Cardiac septum (tissue), 1 donor: Measurements from ENCODE around the gene MTO1. TPM values are rescaled to one million over a fixed set of nuclear protein-coding genes. Genes with fewer than 3 reads are reported as not detected.
A peak's percentile ranks its signal among the peaks of the same experiment; 100 is the strongest.
"Not testable (repeated sequence)": the region's sequence is repeated elsewhere in the genome, so short reads cannot be mapped to it uniquely, and the experiment has no call there.

Source experiments
- DNase-seq: peaks from one replicate; pipeline ENCODE4 v3.0.0-alpha.2; 2020; ENCODE audit warnings: low spot score
- intact Hi-C: fragments of 100-400 bp; cut with DNase I; formaldehyde crosslinking; loops from one replicate; pipeline ENCODE4 v1.14.0; 2022
- total RNA-seq: library from RNA; stranded (reverse); fragmentation: NEBNext Ultra II Directional; extraction: Animal tissue kit (Norgen Biotek cat#: 25700); gene quantifications from one replicate; pipeline ENCODE4 v1.2.1, GENCODE V29; 2021
- donor health status: DM: no; HTN: no; CAD: no.

The MTO1 gene
- total RNA-seq, 1 donor from 2014 or later = 20.7 TPM

DNA sequence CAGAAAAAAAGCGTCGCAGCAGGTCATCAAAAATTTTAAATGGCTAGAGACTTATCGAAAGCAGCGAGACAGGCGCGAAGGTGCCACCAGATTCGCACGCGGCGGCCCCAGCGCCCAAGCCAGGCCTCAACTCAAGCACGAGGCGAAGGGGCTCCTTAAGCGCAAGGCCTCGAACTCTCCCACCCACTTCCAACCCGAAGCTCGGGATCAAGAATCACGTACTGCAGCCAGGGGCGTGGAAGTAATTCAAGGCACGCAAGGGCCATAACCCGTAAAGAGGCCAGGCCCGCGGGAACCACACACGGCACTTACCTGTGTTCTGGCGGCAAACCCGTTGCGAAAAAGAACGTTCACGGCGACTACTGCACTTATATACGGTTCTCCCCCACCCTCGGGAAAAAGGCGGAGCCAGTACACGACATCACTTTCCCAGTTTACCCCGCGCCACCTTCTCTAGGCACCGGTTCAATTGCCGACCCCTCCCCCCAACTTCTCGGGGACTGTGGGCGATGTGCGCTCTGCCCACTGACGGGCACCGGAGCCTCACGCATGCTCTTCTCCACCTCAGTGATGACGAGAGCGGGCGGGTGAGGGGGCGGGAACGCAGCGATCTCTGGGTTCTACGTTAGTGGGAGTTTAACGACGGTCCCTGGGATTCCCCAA lies 59.3 kb downstream of the MTO1 start, which contains the start of gene EEF1A1:
TSS of gene EEF1A1 (minus strand) at position 345 of the 663 bp plus-strand sequence. CDS start 1,006 bp downstream, outside the sequence.
- peak; percentile 99 for DNase-seq
- intact Hi-C loops = loop anchor here (1.0 to 5.0 kb wide), 4 partner anchors 46 to 132 kb away; partner anchors contain the start of genes MTO1 and SLC17A5

GRCh38 chr6:73521351-73521985 lies 59.9 kb downstream of the MTO1 start:
- intact Hi-C loops = loop anchor here (1.0 to 5.0 kb wide), 4 partner anchors 46 to 131 kb away; partner anchors contain the start of genes MTO1 and SLC17A5
- DNase-seq = peak; percentile 89

DNA sequence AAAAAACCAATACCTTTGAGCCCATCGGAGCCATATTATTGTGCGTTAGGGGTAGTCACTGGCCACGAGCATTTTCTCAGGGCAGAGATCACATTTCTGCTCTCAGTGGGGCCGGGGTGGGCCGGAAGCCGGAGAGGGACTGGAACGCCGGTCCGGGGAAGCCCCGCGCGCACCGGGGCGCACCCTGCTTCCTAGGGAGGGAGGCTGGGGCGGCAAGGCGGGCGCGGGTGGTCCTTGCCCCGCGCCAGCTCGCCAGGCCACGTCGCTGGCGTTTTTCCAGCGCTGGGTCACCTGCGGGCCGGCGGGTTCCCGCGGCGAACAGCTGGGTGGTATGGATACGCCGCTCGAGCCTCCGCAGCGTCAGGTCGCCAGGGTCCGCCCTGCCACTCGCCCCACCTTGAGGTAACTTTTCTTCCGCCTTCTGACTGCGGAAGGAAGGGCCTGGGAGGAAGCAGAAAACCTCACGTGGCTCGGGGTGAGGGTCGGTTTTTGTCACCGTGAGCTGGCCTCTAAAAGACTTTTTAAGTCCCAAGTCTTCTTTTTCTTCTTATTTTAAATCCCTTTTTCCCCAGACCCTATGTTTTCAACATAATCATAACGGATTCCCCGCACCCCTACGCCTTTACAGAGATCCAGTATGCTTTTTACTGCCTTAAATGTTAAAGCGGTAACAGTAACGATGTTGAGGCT lies 62.0 kb downstream of the MTO1 start:
- intact Hi-C loops = loop anchor here (5.0 kb wide), 2 partner anchors 44 to 61 kb away; partner anchors contain the start of gene MTO1

DNA sequence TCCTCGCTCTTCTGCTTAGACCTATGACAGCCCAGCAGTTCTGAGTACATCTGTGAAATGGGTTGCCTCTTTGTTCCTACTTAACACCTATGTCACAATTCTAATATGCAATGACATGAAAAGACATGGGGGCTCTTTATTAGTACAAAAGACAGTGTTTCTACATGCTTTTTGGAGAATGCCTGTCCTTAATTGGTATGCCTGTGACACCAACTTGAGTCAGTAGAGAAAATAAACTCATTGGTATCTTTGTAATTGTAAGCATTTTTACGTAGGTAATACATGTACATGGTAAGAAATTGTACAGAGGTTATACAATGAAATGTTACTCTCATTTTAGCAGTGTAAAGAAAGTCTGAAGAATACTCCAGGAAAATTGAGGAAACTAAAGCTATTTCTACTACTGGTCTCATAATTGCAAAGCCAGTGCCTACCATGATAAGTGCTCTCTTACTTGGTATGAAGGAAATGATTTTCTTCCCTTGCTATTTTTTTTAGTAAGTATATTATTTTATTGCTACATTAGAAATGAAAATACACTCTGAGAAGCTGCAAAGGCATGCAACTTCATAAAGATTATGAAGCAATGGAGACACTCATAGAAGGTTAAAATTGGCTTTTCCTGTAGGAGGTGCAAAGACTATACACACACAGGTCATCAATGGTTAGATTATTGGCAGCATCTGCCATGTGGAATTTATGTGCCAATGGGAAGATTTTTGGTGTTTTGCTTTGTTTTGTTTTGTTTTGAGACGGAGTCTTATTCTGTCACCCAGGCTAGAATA lies 64.2 kb downstream of the MTO1 start:
- DNase-seq = no peak
- intact Hi-C loops = no loop called here

More for the DNA sequence above, 62.0 kb downstream of the MTO1 start:
- DNase-seq = peak; percentile 79

DNA sequence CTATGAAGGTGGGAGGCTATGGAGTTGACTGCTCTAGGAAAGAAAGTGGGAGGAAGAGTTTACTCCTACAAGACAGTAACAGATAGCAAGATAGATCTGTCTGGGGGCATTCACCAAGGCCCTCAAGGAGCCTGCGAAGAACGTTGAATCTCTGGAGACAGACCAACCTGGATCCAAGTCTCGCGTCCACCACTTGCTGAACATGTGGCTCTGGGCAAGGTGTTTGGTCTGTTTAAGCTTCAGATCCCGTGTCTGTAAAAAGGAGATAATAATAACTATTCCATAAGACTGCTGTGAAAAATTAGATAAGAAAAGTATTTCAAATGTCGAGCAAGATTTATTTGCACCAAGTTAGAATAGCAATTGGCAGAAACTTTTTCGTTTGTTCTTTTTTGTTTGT lies 67.4 kb downstream of the MTO1 start:
- no peak for DNase-seq
- intact Hi-C loops = no loop called here

DNA sequence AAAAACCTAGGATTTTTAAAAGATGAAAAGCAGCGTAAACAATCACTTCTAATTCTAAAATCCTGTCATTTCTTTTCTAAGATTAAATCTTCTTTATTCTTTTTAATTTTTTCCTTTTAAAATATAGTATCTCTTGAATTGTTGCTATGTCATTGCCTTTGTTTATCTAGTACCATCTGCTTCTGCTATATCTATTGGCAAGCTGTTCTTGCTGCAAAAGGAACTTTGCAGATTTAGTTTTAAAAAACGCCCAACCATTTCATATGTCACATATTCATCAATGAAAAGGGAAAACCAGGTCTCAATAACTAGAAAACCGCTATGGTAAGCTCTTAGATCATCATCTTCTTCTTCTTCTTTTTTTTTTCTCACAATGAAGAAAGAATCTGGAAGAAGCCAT lies 70.8 kb downstream of the MTO1 start:
- DNase-seq = no peak
- intact Hi-C loops = no loop called here

DNA sequence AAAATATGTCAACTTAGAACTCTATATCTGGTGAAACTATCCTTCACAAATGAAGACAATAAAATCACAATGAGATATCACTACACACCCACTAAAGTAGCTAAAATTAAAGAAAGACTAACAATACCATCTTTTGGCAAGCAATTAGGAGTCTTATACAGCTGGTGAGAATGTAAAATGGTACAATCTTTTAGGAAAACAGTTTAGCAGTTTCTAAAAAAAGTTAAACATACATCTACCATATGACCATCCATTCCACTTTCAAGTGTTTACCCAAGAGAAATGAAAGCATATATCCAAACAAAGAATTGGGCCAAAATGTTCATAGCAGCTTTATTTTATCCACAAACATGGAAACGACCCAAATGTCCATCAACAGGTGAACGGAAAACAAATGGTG lies 73.1 kb downstream of the MTO1 start:
- no peak for DNase-seq
- intact Hi-C loops = no loop called here

- no peak for DNase-seq
- intact Hi-C loops = no loop called here
Observed at GRCh38 chr6:73537677-73538076, 76.1 kb downstream of the MTO1 start.

DNA sequence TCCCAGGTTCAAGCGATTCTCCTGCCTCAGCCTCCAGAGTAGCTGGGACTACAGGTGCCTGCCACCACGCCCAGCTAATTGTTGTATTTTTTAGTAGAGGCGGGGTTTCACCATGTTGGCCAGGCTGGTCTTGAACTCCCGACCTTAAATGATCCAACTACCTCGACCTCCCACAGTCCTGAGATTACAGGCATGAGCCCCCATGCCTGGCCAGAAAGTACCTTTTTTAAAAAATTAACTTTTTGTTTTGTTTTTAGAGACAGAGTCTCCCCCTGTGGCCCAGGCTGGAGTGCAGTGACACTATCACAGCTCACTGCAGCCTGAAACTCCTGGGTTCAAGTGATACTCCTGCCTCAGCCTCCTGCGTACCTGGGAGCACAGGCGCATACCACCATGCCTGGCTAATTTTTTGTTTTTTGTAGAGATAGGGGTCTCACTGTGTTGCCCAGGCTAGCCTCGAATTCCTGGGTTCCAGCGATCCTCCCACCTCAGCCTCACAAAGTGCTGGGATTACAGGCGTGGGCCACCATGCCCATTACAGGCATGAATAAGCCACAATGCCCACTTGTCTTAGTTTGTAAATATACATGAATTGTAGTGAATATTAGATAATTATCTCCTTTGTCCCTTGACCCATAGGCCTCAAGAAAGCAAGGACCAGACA lies 76.7 kb downstream of the MTO1 start:
- intact Hi-C loops = no loop called here
- DNase-seq = no peak

DNA sequence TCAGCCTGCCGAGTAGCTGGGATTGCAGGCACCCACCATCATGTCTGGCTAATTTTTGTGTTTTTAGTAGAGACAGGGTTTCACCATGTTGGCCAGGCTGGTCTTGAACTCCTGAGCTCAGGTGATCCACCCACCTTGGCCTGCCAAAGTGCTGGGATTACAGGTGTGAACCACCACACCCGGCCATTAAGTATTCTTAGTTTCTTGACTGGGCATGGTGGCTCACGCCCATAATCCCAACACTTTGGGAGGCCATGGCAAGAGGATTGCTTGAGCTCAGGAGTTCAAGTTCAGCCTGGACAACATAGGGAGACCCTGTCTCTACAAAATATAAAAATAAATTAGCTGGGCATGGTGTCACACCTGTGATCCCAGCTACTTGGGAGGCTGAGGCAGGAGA lies 80.9 kb downstream of the MTO1 start:
- intact Hi-C loops = not testable (repeated sequence)

GRCh38 chr6:73542891-73543290 lies 81.4 kb downstream of the MTO1 start:
- DNase-seq = no peak
- intact Hi-C loops = no loop called here

More for the DNA sequence above, 80.9 kb downstream of the MTO1 start:
- not testable (repeated sequence) for DNase-seq

DNA sequence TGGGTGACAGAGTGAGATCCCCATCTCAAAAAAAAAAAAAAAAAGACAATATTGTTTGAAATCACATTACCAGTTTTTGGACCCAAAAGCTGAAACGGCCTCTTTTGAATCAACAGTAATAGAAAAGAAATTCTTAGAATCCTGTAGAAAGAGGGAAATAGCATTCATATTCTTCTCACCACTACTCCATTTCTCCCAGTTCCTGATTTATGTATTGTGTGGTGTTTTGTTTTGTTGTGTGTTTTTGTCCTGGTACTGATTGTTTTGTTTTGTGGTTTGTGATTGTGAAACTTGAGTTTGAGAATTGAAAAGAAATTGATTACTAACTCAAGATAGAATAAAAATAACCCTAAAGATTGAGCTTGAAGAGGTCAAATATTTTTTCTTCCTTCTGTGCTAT lies 85.5 kb downstream of the MTO1 start:
- intact Hi-C loops = no loop called here
- no peak for DNase-seq

- no peak for DNase-seq
- intact Hi-C loops = no loop called here
Observed at GRCh38 chr6:73548458-73549446, 87.2 kb downstream of the MTO1 start.

GRCh38 chr6:73551115-73551514 lies 89.6 kb downstream of the MTO1 start:
- intact Hi-C loops = not testable (repeated sequence)

GRCh38 chr6:73555380-73555949 lies 93.9 kb downstream of the MTO1 start:
- intact Hi-C loops, DNase-seq: not testable (repeated sequence)

More at GRCh38 chr6:73551115-73551514, 89.6 kb downstream of the MTO1 start:
- not testable (repeated sequence) for DNase-seq

DNA sequence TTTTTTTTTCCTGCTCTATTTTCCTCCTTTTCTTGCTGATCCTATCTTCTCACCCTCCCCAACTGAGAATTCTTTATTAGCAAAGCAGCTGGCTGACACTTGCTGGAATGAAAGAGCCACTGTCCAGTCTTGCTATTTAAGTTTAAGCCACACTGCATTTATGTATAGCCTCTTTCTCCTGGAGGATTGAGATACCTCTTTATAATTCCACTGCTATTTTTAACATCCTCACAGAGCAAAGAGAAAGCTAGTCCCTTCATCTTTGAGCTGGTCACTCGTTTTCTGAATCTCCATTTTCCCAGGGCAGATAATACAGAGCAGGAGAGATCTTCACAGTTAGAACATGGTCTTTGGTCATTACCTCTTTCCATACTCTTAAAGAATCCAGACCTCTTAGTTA lies 95.3 kb downstream of the MTO1 start:
- intact Hi-C loops = no loop called here
- DNase-seq = no peak
